Neural progenitor cell (in vitro differentiated cells): ENCODE data around the gene GMFB. TPM values are rescaled to one million over a fixed set of nuclear protein-coding genes. Genes with fewer than 3 reads are reported as not detected.

ENCODE experiments used
- DNase-seq: peaks from one replicate; pipeline ENCODE4 v3.0.0-alpha.2; 2016; ENCODE audit warnings: low spot score
- H2AFZ ChIP-seq: fragments of 200-600 bp; sonication (generic); replicated peaks from 2 replicates; pipeline ENCODE4 v1.6.1; 2016; ENCODE audit warnings: antibody characterized with exemption
- H3F3A ChIP-seq: fragments of 200-600 bp; sonication (generic); 2 replicates; pipeline ENCODE4 v1.6.1; 2016; ENCODE audit warnings: antibody characterized with exemption, low read depth
- H3K27ac ChIP-seq: fragments of 200-600 bp; sonication (generic); 2 replicates; pipeline ENCODE4 v1.5.1; 2016; ENCODE audit warnings: mild to moderate bottlenecking
- H3K27me3 ChIP-seq: fragments of 200-600 bp; sonication (generic); 2 replicates; pipeline ENCODE4 v1.6.1; 2016; ENCODE audit warnings: mild to moderate bottlenecking, moderate library complexity
- H3K36me3 ChIP-seq: fragments of 200-600 bp; sonication (generic); 2 replicates; pipeline ENCODE4 v1.5.1; 2016
- H3K4me1 ChIP-seq: fragments of 200-600 bp; sonication (generic); 2 replicates; pipeline ENCODE4 v1.6.1; 2016; ENCODE audit warnings: mixed run types
- H3K4me2 ChIP-seq: fragments of 200-600 bp; sonication (generic); 2 replicates; pipeline ENCODE4 v1.6.1; 2016
- H3K4me3 ChIP-seq: fragments of 200-600 bp; sonication (generic); 2 replicates; pipeline ENCODE4 v1.5.1; 2016
- H3K79me2 ChIP-seq: fragments of 200-600 bp; sonication (generic); 2 replicates; pipeline ENCODE4 v1.6.1; 2016; ENCODE audit warnings: low read depth
- H3K9ac ChIP-seq: fragments of 200-600 bp; sonication (generic); 2 replicates; pipeline ENCODE4 v1.6.1; 2016
- H3K9me3 ChIP-seq: fragments of 200-600 bp; sonication (generic); 2 replicates; pipeline ENCODE4 v1.5.1; 2016; ENCODE audit warnings: low read depth
- H4K20me1 ChIP-seq: fragments of 200-600 bp; sonication (generic); 2 replicates; pipeline ENCODE4 v1.6.1; 2016; ENCODE audit warnings: low read depth
- H3K27ac Mint-ChIP-seq: 3 replicates; pipeline ENCODE4 v1.8.0; 2021; ENCODE audit warnings: mixed read lengths
- H3K27me3 Mint-ChIP-seq: 2 replicates; pipeline ENCODE4 v1.8.0; 2022; ENCODE audit warnings: low read depth, mild to moderate bottlenecking, inconsistent platforms, moderate library complexity, mixed read lengths; ENCODE audit not compliant: insufficient read depth
- H3K36me3 Mint-ChIP-seq: 3 replicates; pipeline ENCODE4 v1.8.0; 2021; ENCODE audit warnings: mixed read lengths
- H3K4me1 Mint-ChIP-seq: 3 replicates; pipeline ENCODE4 v1.8.0; 2021; ENCODE audit warnings: mixed read lengths
- H3K4me3 Mint-ChIP-seq: 3 replicates; pipeline ENCODE4 v1.8.0; 2021; ENCODE audit warnings: mild to moderate bottlenecking, moderate library complexity, mixed read lengths
- H3K9me3 Mint-ChIP-seq: 3 replicates; pipeline ENCODE4 v1.8.0; 2020; ENCODE audit warnings: mixed read lengths
- EZH2 ChIP-seq: fragments of 200-600 bp; sonication (generic); IDR thresholded peaks from 2 replicates; pipeline ENCODE4 v1.6.1; 2017; ENCODE audit warnings: antibody characterized with exemption, mild to moderate bottlenecking, moderate library complexity
- EZH2phosphoT487 ChIP-seq: fragments of 200-600 bp; sonication (generic); IDR thresholded peaks from 2 replicates; pipeline ENCODE4 v1.6.1; 2017; ENCODE audit warnings: antibody characterized with exemption
- total RNA-seq: library from RNA; depleted of rRNA; stranded (reverse); fragments of >200 nt; gene quantifications from 2 replicates; pipeline ENCODE4 v1.2.3, GENCODE V29; 2015; ENCODE audit warnings: low replicate concordance
- TF ChIP-seq, protein P1 (sequence below): fragments of 200-600 bp; sonication (generic); IDR thresholded peaks from 2 replicates; pipeline ENCODE4 v1.5.1; 2017; ENCODE audit warnings: antibody characterized with exemption, mild to moderate bottlenecking

GMFB gene
- total RNA-seq, 1 donor from 2014 or later, result 172 TPM

DNA sequence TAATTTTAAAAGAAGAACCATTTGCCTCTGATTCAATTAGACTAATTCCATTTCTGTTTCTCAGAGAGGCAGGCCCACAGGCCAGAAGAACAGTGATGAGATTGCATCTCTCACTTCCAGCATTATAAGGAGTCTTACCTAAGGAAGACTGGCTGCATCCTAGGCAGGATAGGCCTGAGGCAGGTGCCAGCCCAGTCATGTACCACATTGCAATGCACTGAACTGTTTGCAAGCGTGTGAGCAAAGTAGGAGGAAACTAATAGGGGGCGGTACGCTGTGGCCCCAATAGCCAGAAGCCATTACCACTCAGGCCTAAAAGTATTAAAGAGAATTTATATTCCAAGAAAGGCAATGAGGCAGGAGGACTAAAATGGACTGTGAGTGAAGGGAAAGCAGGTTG, 35.5 kb downstream of the GMFB start:
- Histone ChIP-seq H3K9ac (no peak overlapping the region), H3K4me3 (no peak overlapping the region), H3K9me3 (no peaks in the 10 kb centered on the region), H3K27me3 (no peaks in the 10 kb centered on the region), H3K4me1 (no peaks in the 10 kb centered on the region), H4K20me1 (no peaks in the 10 kb centered on the region), H2AFZ (no peak overlapping the region), H3F3A (no peaks in the 10 kb centered on the region), H3K27ac (no peak overlapping the region), H3K79me2 (no peaks in the 10 kb centered on the region), H3K36me3 (no peaks in the 10 kb centered on the region), H3K4me2 (no peak overlapping the region)
- Mint-ChIP-seq H3K27ac (no peak overlapping the region), H3K4me3 (no peak overlapping the region), H3K4me1 (no peaks in the 10 kb centered on the region), H3K9me3 (peaks cover under 1% of the 10 kb centered on the region), H3K36me3 (no peaks in the 10 kb centered on the region), H3K27me3 (no peaks in the 10 kb centered on the region)
- no peak for DNase-seq
- TF ChIP-seq EZH2 (no peak), EZH2phosphoT487 (no peak)
- TF ChIP-seq, protein P1, sequence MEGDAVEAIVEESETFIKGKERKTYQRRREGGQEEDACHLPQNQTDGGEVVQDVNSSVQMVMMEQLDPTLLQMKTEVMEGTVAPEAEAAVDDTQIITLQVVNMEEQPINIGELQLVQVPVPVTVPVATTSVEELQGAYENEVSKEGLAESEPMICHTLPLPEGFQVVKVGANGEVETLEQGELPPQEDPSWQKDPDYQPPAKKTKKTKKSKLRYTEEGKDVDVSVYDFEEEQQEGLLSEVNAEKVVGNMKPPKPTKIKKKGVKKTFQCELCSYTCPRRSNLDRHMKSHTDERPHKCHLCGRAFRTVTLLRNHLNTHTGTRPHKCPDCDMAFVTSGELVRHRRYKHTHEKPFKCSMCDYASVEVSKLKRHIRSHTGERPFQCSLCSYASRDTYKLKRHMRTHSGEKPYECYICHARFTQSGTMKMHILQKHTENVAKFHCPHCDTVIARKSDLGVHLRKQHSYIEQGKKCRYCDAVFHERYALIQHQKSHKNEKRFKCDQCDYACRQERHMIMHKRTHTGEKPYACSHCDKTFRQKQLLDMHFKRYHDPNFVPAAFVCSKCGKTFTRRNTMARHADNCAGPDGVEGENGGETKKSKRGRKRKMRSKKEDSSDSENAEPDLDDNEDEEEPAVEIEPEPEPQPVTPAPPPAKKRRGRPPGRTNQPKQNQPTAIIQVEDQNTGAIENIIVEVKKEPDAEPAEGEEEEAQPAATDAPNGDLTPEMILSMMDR, result no peak

DNA sequence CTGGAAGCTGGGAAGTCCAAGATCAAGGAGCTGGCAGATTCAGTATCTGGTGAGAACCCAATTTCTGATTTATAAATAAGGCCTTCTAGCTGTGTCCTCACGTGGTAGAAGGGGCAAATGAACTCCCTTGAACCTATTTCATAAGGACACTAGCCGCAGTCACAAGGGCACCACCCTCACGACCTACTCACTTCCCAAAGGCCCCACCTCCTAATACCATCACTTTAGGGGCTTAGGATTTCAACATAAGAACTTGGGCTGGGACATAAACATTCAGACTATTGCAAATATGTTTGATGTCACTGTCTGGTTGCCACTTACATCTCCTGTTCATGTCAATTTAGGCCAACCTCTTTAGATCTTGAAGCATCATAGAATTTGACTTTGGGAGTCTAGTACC, 36.8 kb downstream of the GMFB start:
- H3K79me2 ChIP-seq, result no peaks in the 10 kb centered on the region
- H3K27me3 Mint-ChIP-seq, result no peaks in the 10 kb centered on the region
- no peaks in the 10 kb centered on the region for H3F3A ChIP-seq
- no peaks in the 10 kb centered on the region for H3K4me1 Mint-ChIP-seq
- H3K27ac Mint-ChIP-seq, result no peak overlapping the region
- no peak for DNase-seq
- no peak overlapping the region for H2AFZ ChIP-seq
- no peaks in the 10 kb centered on the region for H3K36me3 Mint-ChIP-seq
- no peaks in the 10 kb centered on the region for H4K20me1 ChIP-seq
- no peak overlapping the region for H3K4me3 Mint-ChIP-seq
- no peaks in the 10 kb centered on the region for H3K9me3 Mint-ChIP-seq
- TF ChIP-seq, protein P1, result no peak
- TF ChIP-seq EZH2phosphoT487 (no peak), EZH2 (no peak)
- H3K36me3 ChIP-seq, result no peaks in the 10 kb centered on the region
- H3K27me3 ChIP-seq, result no peaks in the 10 kb centered on the region
- H3K9me3 ChIP-seq, result no peaks in the 10 kb centered on the region
- H3K9ac ChIP-seq, result no peak overlapping the region
- no peak overlapping the region for H3K4me3 ChIP-seq
- H3K27ac ChIP-seq, result no peak overlapping the region
- no peaks in the 10 kb centered on the region for H3K4me1 ChIP-seq
- H3K4me2 ChIP-seq, result no peak overlapping the region

DNA sequence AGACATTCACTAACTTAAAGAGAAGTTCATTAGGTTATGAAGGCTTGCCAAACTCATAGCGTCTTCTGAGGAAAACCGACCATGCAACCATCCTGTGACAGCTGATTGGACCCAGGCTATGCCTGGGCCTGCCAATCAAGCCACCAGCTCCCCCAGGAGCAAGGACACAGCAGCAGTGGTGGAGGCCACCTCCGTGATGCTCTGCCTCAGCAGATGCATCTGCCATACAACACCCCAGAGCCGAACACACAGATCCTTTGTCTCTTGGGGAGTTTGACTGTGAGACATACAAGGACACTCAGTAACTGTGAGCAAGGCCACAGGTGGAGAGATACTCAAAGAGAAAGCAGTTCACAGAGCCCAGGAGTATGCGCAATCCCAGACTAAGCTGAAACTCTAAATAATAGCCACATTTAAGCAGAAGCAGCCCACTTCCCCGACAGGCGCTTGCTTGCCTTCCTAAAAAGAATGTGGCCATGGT, 37.6 kb downstream of the GMFB start:
- no peaks in the 10 kb centered on the region for H3K9me3 ChIP-seq
- H3K27me3 ChIP-seq, result no peaks in the 10 kb centered on the region
- H3K9me3 Mint-ChIP-seq, result no peaks in the 10 kb centered on the region
- H3K27ac ChIP-seq, result no peak overlapping the region
- no peak overlapping the region for H3K4me3 ChIP-seq
- H3F3A ChIP-seq, result no peaks in the 10 kb centered on the region
- H4K20me1 ChIP-seq, result no peaks in the 10 kb centered on the region
- peak overlapping the region; percentile 30 for H3K27ac Mint-ChIP-seq
- H3K4me2 ChIP-seq, result no peak overlapping the region
- no peak overlapping the region for H2AFZ ChIP-seq
- H3K36me3 ChIP-seq, result no peaks in the 10 kb centered on the region
- H3K4me3 Mint-ChIP-seq, result no peak overlapping the region
- DNase-seq, result no peak
- H3K27me3 Mint-ChIP-seq, result no peaks in the 10 kb centered on the region
- no peak overlapping the region for H3K9ac ChIP-seq
- no peaks in the 10 kb centered on the region for H3K79me2 ChIP-seq
- H3K36me3 Mint-ChIP-seq, result no peaks in the 10 kb centered on the region
- TF ChIP-seq EZH2phosphoT487 (no peak), EZH2 (no peak)
- TF ChIP-seq, protein P1, result no peak
- H3K4me1 ChIP-seq, result no peaks in the 10 kb centered on the region
- H3K4me1 Mint-ChIP-seq, result peaks cover under 1% of the 10 kb centered on the region
